Lower leg skin (tissue), 3 donors: ENCODE results near the gene PIGV.

Experiments
- CTCF ChIP-seq, 3 donors: fragments of 450-650 bp; IDR thresholded peaks; one replicate each; pipeline ENCODE4 v1.5.1; 2016; ENCODE audit warnings: antibody characterized with exemption in 3 of 3, mild to moderate bottlenecking in 3 of 3, moderate library complexity in 2 of 3
- POLR2A ChIP-seq, 2 donors: fragments of 450-650 bp; IDR thresholded peaks; one replicate each; pipeline ENCODE4 v1.6.1; 2016 to 2017; ENCODE audit warnings: antibody characterized with exemption in 2 of 2, mild to moderate bottlenecking in 1 of 2, moderate library complexity in 1 of 2

DNA sequence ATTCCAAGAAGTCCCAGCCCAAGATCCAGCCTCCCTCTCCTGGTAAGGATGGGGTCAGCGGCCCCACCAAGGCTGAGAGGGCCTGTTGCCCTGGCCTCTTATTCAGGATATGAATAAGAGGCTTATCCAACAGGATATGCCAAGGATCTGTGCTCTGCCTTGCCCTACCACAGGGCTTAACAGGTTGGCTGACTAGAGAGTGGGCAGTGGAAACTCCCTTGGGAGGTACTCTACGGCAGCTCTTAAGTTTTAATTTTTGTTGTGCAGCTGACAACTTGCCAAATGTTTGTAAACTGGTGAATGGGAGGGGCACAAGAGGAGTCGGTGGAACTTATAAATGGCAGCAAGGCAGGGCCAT lies 16.5 kb upstream of the PIGV start:
- no peak for TF ChIP-seq CTCF (IDR thresholded peaks at IDR 0.05)
- no peak for TF ChIP-seq POLR2A (IDR thresholded peaks at IDR 0.05)
